Omental fat pad (tissue), 4 donors: ENCODE measurements around the gene KLHL17. TPM values are rescaled to one million over a fixed set of nuclear protein-coding genes. Genes with fewer than 3 reads are reported as not detected.

Experiments
- ATAC-seq: fragments of 150-250 bp; one replicate; pipeline ENCODE4 v1.9.1; 2016; ENCODE audit warnings: mild to moderate bottlenecking, moderate library complexity; ENCODE audit not compliant: low FRiP score
- DNase-seq: peaks from one replicate; pipeline ENCODE4 v3.0.0-alpha.2; 2019; ENCODE audit warnings: low spot score
- CTCF ChIP-seq, 3 donors: fragments of 450-650 bp; IDR thresholded peaks; one replicate each; pipeline ENCODE4 v1.5.1; 2016 to 2017; ENCODE audit warnings: antibody characterized with exemption in 3 of 3, mild to moderate bottlenecking in 3 of 3, moderate library complexity in 2 of 3
- total RNA-seq, 4 donors: library from RNA; depleted of rRNA; stranded (reverse); fragments of >200 nt; gene quantifications; one replicate each; pipeline ENCODE4 v1.1.0, GENCODE V29; 2016

KLHL17 gene
- total RNA-seq, 4 donors from 2014 or later: 3.4 to 6.8 (median 6.2) TPM

- no peak for ATAC-seq
Measured at GRCh38 chr1:955474-955873, 4.9 kb upstream of the KLHL17 start.

GRCh38 chr1:956636-957035 is 3.7 kb upstream of the KLHL17 start:
- TF ChIP-seq CTCF (IDR thresholded peaks at IDR 0.05): no peak
- DNase-seq (no peak), ATAC-seq (no peak)

More at GRCh38 chr1:955474-955873, 4.9 kb upstream of the KLHL17 start:
- no peak for DNase-seq
- TF ChIP-seq CTCF (IDR thresholded peaks at IDR 0.05): no peak

GRCh38 chr1:958823-959730 is 1.3 kb upstream of the KLHL17 start, which contains the start of gene NOC2L:
Gene NOC2L, minus strand, starts transcription at chr1:959256. Its CDS starts 16 bp downstream, at chr1:959240.
- DNase-seq (peak; percentile 76), ATAC-seq (peak; percentile 88)
- no peak for TF ChIP-seq CTCF (IDR thresholded peaks at IDR 0.05)

GRCh38 chr1:959731-960362 is 537 bp upstream of the KLHL17 start:
- ATAC-seq: no peak
- no peak for DNase-seq
- TF ChIP-seq CTCF (IDR thresholded peaks at IDR 0.05): no peak

- ATAC-seq: no peak
- no peak for TF ChIP-seq CTCF (IDR thresholded peaks at IDR 0.05)
- no peak for DNase-seq
Measured at GRCh38 chr1:961132-961669, 817 bp downstream of the KLHL17 start.

GRCh38 chr1:962381-963300 is 2.3 kb downstream of the KLHL17 start:
- no peak for DNase-seq
- no peak for TF ChIP-seq CTCF (IDR thresholded peaks at IDR 0.05)
- ATAC-seq: no peak
